Measurements from ENCODE around the gene GAS6. TPM values are rescaled to one million over a fixed set of nuclear protein-coding genes. Genes with fewer than 3 reads are reported as not detected.
"Not testable (repeated sequence)": the region's sequence is repeated elsewhere in the genome, so short reads cannot be mapped to it uniquely, and the experiment has no call there.

The GAS6 gene
- total RNA-seq, 1 donor from 2014 or later, result 21.8 TPM

DNA sequence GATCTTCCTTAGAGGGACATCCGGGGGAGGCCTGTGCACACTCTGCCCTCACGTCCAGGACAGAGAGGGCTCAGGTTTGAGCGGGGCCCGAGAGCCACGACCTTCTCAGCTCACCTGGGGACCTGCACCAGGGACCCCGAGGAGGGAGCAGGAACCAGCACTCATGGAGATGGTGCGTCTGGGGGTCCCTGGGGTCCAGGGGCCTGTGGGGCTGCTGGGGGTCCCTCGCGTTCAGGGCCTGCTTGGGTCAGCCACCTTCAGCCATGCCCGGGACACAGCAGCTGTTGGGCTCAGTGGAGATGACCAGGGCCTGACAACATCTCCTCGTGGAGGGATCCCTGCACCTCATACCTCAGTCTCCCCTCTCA lies 57.8 kb downstream of the GAS6 start:
- DNase-seq, result no peak

DNA sequence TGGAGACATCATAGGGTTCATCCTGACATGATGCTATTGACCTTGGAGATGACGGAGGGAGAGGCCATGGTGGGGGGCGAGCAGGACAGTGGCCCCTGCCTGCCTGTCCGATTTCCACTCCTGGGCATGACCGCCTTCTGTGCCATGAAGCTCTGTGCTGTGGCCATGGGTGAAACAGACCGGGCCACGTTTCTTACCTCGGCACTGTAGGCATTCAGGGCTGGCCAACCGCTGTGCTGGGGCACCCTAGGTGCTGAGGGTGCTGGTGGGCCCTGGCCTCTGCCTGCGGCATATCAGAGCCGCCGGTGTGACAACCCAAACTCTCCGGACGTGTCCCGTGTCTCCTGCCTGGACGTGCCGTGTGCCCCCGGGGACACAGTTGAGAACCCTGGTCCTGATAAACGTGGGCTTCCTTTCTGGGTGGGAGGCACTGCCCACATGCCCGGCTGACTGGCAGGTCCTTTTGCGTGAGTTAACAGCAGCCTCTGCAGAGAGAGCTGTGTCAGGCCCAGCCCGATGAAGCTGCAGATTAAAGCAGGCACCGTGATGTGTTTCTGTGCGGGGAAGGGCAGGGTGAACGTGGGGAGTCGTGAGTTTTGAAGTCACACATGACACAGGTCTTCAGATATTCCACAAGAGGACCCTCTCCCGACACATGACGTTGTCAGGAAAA lies 58.3 kb downstream of the GAS6 start:
- no peak for DNase-seq

DNA sequence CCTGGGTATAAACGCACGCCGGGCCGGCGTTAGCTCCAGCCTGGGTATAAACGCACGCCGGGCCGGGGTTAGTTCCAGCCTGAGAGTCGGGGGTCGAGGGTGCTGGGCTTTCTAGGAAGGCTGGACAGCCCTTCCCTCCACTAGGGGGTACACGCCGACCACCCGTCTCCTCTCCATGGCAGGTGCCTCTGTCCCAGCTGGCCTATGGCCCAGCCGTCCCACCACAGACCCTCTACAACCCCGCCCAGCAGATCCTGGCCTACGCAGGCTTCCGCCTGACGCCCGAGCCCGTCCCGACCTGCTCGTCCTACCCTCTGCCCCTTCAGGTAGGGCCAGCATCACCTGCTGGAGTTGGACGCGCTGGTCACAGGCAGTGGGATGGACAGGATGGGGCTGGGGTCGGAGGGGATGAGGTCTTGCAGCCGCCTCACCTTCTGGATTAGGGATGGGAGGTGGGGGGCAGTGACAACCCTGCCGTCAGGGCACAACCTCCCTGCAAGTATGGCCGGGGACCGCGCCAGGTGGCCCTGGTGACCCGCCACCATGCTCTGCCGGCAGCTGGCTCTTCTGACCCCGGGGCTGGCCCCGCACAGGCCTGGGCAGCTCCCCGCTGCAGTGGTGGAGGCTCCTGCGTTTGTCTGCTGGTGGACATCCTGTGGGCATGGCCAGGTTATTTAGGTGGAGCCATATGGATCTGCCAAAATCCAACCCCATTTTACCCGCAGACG lies 59.0 kb downstream of the GAS6 start:
- no peak for DNase-seq

DNA sequence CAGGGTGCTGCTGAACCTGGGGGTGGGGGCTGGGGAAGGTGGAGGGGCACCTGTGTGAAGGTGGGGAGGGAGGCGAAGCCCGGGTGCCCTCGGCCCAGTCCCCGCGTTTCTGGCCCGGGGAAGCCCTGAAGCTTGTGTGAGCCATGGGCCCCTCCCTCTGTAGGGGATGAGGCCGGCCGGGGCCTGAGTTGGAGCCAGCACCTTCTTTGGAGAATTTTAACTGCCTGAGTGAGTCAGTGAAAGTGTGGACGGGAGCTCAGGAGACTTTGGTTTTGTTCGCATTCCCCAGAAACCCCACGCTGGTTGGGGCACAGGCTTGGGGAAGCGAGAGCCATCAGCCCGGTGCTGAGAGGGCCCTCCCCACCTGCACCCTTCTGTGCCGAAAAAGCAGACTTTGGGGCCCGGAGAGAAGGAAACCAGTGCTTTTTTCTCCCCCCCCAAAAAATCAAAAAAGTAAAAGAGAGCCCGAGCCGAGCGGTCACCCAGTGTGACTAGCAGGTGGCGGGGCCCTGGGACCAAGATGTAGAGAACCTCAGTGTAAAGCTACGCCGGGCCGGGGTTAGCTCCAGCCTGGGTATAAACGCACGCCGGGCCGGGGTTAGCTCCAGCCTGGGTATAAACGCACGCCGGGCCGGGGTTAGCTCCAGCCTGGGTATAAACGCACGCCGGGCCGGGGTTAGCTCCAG lies 59.7 kb downstream of the GAS6 start:
- DNase-seq, result no peak

DNA sequence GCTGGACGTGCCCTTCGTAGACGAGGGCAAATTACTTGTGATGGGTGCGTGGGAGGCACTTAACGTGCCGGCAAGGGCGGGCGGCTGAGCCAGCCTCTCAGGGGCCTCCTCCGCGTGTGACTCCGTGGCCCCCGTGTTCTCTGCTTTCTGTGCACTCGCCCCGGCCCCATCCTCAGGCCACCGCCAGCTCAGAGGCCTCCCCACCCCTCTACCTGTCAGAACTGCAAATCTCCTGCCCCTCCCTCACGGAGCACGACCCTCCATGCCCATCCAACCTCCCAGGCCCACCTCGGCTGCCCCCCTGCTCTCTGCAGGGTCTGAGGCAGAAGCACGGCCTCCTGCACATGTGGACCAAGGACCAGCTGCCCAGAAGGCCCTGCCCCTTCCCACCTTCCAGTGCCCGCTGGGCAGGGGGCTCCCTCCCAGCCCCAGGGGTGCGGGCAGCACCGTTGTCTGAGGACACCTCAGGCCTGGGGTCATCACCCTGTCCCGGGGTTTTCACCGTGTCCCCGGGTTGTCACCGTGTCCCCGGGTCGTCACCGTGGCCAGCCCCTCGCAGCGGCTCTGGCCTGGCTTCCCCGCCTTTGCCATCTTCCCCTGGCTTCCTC lies 60.4 kb downstream of the GAS6 start:
- no peak for DNase-seq

DNA sequence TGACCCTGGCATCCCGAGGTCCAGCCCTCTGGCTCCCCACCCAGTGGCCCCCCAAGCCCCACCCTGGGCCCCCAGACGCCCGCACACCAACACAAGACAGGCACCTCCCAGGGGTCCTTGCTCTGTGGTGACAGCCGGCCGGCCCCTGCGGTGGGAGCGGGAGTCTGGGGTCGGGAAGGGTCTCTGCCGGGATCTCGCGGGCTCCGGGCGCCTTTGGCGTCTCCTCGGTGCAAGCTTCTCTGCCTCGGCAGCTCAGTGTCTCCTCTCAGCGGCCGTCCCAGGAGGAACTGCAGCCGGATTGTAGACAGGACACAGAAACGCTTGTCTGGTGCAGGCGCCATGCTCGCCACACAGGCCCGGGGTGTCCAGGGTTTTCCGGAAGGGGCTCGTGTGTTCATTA lies 61.1 kb downstream of the GAS6 start:
- no peak for DNase-seq

DNA sequence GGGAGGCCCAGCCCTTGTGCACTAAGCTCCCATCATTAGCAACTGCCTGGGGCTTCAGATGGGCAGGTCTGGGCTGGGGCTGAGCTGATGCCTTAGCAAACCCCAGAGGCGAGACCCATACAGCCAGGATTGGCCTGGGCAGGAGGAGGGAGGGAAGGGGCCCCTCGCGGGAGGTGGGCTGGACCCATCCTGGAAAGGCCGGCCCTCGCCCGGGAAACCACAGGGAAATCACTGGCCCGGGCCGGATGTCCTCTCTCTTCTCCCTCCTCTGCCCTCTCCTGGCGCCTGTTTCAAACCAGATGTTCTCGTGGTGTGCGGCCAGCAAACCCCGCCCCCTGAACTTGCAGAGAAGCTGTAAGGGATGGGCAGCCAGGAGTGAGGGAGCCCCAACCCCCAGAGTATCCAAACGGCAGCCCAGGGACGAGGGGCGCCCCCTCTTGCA lies 61.8 kb downstream of the GAS6 start:
- DNase-seq, result no peak

DNA sequence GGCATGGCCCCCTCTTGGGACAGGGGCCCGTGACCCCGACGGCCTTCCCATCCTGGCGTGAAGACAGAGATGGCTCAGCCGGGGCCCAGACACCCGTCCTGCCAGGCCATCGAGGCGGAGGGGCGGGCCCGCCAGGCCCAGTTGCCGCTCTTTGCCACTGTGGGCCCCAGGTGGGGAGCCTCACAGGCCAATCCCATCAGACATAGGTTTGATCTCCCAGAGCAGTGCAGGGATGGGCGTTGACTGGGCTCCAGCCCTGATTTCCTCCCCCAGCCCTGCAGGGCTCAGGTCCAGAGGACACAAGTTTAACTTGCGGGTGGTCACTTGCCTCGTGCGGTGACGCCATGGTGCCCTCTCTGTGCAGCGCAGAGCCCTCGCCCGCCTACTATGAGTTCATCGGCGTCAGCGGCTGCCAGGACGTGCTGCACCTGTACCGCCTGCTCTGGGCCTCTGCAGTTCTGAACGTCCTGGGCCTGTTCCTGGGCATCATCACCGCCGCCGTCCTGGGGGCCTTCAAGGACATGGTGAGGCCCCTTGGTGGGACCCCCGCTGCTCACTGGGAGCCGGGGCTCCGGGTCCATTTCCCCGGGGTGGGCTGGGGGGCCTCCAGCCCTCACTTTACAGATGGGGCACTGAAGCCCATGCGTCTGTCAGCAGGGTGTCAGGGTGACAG lies 62.5 kb downstream of the GAS6 start:
- no peak for DNase-seq

DNA sequence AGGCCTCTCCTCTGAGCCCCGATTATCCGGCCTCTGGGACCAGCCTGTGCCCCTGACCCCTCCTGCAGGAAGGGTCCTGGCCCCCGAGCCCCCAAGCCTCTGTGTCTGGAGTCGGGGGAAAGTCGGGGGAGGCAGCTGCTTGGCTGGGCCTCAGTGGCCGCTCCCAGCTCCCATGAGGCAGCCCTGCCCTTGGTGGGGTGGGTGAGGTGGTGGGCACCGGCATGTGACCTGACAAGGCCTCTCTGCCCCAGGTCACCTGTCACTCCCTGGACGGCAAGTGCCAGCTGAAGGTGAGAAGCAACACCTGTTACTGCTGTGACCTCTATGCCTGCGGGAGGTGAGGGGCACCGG lies 63.3 kb downstream of the GAS6 start:
- no peak for DNase-seq

DNA sequence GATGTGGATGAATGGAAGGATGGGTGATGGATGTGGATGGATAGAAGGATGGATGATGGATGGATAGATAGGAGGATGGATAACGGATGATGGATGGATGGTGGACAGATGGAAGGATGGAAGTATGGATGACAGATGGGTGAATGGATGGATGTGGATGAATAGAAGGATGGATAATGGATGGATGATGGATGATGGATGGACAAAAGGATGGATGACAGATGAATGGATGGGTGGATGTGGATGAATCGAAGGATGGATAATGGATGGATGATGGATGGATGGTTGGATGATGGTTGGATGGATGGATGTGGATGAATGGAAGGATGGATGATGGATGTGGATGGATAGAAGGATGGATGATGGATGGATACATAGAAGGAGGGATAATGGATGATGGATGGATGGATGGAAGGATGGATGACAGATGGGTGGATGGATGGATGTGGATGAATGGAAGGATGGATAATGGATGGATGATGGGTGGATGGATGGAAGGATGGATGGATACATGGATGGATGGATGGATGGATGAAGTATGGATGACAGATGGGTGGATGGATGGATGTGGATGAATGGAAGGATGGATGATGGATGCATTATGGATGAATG lies 65.6 kb downstream of the GAS6 start:
- no peak for DNase-seq

DNA sequence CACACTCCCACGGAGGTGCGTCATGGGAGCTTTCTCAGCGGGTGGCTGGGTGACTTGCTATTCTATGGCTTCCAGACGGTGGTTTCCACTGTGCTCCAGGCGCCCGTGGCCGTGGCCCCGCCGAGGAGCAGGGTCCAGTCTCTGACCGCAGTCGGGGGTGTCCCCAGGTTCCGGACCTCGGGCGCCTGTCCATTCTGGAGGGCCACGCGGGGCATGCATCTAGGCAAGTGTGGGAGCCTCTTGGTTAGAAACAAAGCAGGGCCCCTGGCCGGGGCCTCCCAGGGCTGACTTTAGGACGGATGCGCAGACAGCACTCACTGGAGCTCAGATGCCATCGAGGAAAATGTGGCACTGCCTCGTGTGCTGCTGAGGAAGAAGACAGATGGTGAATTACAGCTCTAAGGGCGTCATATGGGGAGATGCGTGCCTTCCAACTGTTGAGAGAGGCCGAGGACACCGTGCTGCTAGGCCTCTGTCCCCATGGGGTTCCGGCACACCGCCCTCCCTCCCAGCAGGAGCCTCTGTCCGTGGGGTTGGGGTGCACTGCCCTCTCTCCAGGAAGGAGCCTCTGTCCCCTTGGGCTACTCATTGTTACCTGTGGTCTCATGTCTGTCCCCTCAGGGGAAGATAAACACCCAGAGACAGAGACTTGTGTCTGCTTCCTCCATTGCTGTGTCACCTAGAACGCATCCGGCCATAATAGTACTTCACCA lies 66.8 kb downstream of the GAS6 start:
- DNase-seq, result no peak

DNA sequence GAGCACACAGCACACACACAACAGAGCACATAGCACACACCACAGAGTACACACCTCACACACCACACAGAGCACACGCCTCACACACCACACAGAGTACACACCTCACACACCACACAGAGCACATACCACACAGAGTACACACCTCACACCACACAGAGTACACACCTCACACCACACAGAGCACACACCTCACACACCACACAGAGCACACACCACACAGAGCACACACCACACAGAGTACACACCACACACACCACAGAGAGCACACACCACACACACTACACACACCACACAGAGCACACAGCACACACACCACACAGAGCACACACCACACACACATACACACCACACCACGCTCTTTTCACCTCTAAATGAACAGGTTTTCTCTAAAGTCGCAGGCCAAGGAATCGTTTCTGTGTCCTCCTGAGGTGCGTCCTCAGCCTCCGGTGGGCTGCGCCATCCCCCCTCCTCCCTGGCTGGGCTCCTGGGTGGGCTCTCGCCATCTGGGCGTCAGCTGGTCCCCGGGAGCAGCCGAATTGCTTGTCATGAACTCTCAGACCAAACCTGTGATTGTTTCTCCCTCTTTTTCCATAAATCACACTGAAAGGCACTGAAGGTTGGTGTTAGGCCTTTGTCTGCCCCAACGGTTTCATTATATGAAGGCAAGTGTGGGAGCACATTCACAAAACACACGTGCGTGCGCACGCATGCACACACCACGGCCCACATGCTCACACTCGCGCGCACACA lies 67.5 kb downstream of the GAS6 start:
- no peak for DNase-seq

DNA sequence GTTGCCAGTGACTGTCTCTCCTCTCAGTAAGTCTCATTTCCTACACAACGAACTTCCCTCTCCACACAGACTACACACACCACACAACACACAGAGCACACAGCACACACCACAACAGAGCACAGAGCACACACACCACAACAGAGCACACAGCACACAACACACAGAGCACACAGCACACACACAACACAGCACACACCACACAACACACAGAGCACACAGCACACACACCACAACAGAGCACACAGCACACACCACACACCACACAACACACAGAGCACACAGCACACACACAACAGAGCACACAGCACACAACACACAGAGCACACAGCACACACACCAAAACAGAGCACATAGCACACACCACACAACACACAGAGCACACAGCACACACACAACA lies 68.5 kb downstream of the GAS6 start:
- not testable (repeated sequence) for DNase-seq

DNA sequence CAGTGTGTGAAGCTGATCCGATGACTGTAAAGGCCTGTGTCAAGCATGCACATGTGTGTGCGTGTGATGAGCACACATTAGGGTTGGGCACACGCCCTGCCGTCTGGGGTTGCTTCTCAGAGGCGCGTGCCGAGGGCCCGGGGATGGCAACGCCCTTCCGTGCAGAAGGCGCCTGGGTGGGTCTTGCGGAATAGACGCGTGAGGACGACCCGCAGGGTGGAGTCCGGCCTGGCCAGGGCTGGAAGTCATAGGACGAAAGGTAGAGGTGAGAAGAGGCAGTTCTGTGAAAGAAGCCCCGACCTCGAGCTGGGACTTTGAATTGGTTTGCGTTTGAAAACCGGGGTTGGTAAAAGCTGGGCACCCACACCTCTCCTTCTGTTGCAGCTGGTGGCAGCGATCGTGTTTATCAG lies 69.1 kb downstream of the GAS6 start:
- no peak for DNase-seq

DNA sequence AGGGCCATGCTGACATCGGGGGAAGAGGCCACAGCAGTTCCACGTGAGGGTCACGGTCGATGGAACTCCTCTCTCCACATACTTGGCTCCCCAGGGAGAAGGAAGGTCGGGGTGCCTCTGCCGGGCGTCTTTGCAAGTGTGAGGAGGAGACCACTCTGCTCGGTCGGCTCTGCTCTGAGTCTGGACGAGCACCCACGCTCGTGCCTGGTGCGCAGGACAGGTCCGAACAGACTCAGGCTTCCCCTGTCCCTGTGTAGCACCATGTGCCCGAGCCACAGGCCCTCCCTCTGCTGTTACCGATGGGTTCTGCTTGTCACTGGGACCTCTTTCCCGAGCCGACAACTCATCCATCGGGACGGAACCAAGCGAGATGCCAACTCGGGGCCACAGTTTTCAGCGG lies 69.8 kb downstream of the GAS6 start:
- DNase-seq, result no peak

DNA sequence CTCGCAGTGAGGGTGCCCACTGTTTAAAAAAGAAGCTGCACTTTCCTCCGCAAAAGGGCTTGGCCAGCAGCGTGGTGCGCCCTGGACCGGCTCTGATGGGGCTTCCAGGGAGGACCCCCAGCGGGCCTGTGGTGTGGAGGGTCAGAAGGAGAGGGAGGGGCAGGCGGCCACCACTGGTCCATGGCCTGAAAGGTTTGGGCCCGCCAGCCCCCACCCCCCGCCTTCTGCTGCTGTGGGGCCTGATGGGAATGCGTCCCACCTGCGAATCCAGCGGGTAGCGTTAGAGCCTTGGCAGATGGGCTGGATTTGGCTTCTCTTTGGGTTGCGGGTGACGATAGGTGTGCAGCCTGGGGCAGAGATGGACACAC lies 70.2 kb downstream of the GAS6 start:
- DNase-seq, result no peak

DNA sequence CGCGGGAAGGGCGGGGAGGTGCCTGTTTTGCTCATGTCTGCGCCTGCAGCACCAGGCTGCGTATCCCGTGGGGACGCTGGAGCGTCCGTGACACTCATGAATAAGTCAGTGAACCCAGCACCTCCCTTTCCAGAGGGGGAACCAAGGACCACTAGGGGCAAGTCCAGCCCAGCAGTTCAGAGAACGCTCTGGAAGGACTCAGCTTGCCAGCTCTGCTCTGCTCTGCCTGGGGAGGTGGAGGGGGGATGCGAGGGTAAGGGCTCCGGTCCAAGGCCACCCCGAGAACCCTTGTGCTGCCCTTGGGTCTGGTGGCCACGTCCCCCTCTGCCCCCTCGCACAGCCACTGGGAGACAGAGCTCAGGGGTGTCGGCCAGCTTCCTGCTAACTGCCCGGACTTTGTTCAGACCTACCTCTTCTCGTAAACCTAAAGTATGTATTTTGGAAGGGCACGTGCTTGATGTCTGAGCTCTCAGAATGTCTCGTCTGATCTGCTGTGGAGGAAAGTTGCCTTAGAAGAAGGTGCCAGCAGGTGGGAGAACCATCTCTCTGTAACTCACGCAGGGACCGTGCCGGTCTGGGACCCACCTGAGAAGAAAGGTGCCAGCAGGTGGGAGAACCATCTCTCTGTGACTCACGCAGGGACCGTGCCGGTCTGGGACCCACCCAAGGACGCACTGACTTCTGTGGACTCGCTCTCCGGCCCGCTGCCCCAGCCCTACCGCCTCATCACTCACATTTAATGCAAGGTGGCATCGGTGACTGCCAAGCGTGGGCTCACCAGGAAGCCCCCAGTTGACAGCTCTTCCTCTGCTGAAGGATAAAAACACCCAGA lies 70.8 kb downstream of the GAS6 start:
- DNase-seq, result no peak

DNA sequence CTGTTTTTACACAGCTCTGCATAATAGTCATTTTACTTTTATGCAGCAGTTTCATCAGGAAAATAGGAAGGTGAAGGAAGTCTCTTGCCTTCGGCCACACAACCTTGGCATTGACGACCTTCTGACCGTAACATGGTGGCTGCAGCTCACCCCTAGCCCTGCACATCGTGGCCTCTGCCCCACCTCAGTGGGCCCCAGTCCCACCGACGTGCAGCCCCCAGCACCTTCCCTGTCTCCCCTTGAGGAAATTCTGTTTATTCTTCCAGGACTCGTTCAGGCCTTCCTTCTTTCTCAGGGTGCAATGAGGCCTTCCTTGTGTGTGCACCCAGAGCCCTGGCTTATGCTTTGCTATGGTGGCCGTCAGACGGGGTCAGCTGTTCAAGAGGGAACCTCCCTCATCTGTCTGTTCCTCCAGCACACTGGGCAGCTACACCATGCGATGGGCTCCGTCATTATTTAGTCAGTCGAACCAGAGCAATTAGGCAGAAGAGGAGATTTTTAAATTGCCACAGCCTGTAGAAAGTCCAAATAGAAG lies 71.6 kb downstream of the GAS6 start:
- no peak for DNase-seq

DNA sequence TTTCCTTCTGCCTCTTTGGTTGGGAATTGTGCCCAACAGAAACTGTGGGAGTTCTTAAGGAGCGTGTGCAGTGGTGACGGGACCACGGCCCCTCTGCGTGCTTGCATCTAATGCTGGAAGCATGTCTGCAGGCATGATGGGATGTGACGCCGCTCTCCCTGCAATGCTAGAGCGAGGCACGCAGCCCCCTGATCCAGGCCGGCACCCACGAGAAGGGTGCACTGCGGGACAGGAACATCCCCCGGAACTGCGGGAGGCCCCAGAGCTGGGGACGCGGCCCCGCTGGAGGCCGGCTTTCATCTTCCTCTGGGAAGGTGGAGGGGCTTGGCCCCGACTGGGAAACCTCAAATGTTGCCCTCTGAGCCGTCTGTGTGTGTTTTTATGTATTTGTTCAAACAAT lies 72.1 kb downstream of the GAS6 start:
- DNase-seq, result no peak

DNA sequence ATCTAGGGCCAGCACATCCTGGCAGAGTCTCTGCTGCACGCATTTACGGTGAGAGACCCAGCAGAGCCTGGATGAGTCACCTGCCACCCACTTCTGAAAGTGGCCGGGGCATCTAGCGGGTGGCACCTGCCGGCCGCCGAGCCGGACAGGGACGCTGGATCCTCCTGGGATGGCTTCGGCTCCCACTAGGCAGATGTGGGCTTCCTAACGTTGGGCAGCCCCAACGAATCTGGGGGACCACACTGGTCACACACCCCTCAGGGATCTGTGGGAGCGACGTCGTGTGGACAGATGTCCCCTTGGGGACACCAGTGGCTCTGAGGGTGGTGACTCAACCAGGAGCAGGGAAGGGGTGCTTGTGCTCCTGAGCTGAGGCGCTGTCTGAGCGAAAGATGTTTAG lies 72.7 kb downstream of the GAS6 start:
- no peak for DNase-seq
